Body of pancreas (tissue), 4 donors: ENCODE data around the gene SMAD4. TPM values are rescaled to one million over a fixed set of nuclear protein-coding genes. Genes with fewer than 3 reads are reported as not detected.

Experiments used
- ATAC-seq: fragments of 150-250 bp; one replicate; pipeline ENCODE4 v1.9.1; 2016
- DNase-seq, 4 donors: peaks; one replicate each; pipeline ENCODE4 v3.0.0-alpha.2; 2019
- H3K27ac ChIP-seq, 4 donors: fragments of 200-600 bp; sonication (generic); 1 replicate in 3 of 4; 2 replicates in 1 of 4; pipeline versions ENCODE4 v1.5.1 to v1.6.1; 2016 to 2019; ENCODE audit warnings: mild to moderate bottlenecking in 1 of 4, mixed read lengths in 1 of 4, moderate library complexity in 1 of 4
- H3K27me3 ChIP-seq, 2 donors: fragments of 200-600 bp; sonication (generic); one replicate each; pipeline ENCODE4 v1.6.0; 2016; ENCODE audit warnings: mild to moderate bottlenecking in 1 of 2
- H3K36me3 ChIP-seq, 2 donors: fragments of 200-600 bp; sonication (generic); replicated peaks in 1 of 2; 2 replicates each; pipeline ENCODE4 v1.5.1; 2016; ENCODE audit warnings: low read depth in 2 of 2; ENCODE audit not compliant: insufficient read depth in 1 of 2
- H3K4me1 ChIP-seq: fragments of 200-600 bp; sonication (generic); one replicate; pipeline ENCODE4 v1.6.0; 2016
- H3K4me3 ChIP-seq, 2 donors: fragments of 200-600 bp; sonication (generic); 1 replicate in 1 of 2; 2 replicates in 1 of 2; pipeline ENCODE4 v1.5.1; 2016 to 2019
- H3K9me3 ChIP-seq, 3 donors: fragments of 200-600 bp; sonication (generic); 1 replicate in 2 of 3; 2 replicates in 1 of 3; pipeline ENCODE4 v1.5.1; 2016
- POLR2A ChIP-seq, 3 donors: fragments of 450-650 bp; IDR thresholded peaks; one replicate each; pipeline ENCODE4 v1.6.1; 2016; ENCODE audit warnings: antibody characterized with exemption in 3 of 3, mild to moderate bottlenecking in 2 of 3
- WGBS, 2 donors: methylation state at CpG; one replicate each; pipeline ENCODE4 v1.1.5; 2017; 5-methylcytosine and 5-hydroxymethylcytosine counted together
- intact Hi-C: fragments of 100-400 bp; cut with DNase I; formaldehyde crosslinking; loops from one replicate; pipeline ENCODE4 v1.15.1; 2023
- total RNA-seq, 2 donors: library from RNA; depleted of rRNA; stranded (reverse); fragments of >200 nt; gene quantifications; one replicate each; pipeline ENCODE4 v1.1.0, GENCODE V29; 2016
- TF ChIP-seq, protein P1 (sequence below), 7 experiments: fragments of 450-650 bp in 4 of 7; fragments of 200-600 bp in 3 of 7; sonication (generic) in 3 of 7; IDR thresholded peaks; one replicate each; pipeline ENCODE4 v1.5.1; 2016 to 2019; ENCODE audit warnings: antibody characterized with exemption in 7 of 7

Gene SMAD4
- total RNA-seq, 2 donors from 2014 or later, result 78.6 to 173 TPM

DNA sequence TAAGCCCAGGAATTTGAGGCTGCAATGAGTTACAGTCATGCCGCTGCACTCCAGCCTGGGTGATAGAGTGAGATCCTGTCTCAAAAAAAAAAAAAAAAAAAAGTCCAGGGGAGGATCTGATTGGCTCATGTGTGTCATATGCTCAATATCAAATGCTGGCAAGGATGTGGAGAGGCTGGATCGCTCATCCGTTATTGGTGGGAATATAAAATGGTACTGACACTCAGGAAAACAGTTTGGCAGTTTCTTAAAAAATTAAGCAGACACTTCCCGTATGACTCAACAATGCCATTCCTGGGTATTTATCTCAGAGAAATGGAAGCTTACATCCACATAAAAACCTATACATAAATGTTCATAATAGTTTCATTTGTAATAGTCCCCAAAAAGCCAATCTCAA, 98.5 kb downstream of the SMAD4 start:
- intact Hi-C loops, result no loop called here
- no peak for DNase-seq
- Histone ChIP-seq H3K36me3 (no peaks in the 10 kb centered on the region), H3K4me1 (no peaks in the 10 kb centered on the region), H3K9me3 (no peaks in the 10 kb centered on the region), H3K27ac (no peak overlapping the region), H3K4me3 (no peak overlapping the region), H3K27me3 (no peaks in the 10 kb centered on the region)
- TF ChIP-seq, protein P1, sequence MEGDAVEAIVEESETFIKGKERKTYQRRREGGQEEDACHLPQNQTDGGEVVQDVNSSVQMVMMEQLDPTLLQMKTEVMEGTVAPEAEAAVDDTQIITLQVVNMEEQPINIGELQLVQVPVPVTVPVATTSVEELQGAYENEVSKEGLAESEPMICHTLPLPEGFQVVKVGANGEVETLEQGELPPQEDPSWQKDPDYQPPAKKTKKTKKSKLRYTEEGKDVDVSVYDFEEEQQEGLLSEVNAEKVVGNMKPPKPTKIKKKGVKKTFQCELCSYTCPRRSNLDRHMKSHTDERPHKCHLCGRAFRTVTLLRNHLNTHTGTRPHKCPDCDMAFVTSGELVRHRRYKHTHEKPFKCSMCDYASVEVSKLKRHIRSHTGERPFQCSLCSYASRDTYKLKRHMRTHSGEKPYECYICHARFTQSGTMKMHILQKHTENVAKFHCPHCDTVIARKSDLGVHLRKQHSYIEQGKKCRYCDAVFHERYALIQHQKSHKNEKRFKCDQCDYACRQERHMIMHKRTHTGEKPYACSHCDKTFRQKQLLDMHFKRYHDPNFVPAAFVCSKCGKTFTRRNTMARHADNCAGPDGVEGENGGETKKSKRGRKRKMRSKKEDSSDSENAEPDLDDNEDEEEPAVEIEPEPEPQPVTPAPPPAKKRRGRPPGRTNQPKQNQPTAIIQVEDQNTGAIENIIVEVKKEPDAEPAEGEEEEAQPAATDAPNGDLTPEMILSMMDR (IDR thresholded peaks at IDR 0.05), result no peak
- TF ChIP-seq POLR2A (IDR thresholded peaks at IDR 0.05), result no peak
- WGBS, 2 donors, result 87 to 88% methylated on average over 4 of the region's 4 CpGs
- no peak for ATAC-seq

DNA sequence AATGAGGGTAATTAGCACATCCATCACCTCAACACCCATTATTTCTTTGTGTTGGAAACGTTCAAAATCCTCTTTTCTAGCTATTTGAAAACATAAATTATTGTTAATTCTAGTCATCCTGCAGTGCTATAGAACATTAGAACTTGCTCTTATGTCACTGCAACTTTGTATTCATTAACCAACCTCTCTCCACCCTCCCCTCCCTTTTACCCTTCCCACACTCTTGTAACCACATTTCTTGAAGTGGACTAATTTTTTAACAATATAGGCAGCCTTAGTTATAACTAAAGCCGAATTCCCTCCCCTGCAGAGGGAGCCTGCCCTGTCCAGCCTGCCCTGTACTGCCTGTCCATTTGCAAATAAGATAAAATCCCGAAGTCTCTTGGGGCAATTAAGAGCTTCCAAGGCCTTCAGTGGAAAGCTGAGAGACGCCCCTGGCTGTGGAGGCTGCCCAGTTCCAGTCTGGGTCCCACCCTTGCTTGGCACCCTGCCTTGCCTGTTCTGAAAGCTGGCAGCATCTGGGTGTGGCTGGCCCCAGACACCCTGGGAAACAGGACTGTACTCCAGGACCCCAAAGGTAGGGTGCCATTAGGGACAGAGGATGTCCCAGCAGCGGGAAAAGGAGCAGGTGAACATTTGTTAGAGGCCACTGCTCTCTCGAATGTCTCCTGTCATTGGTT, 102.4 kb downstream of the SMAD4 start:
- no peak for ATAC-seq
- Histone ChIP-seq H3K27ac (no peak overlapping the region), H3K4me1 (no peaks in the 10 kb centered on the region), H3K4me3 (no peak overlapping the region), H3K36me3 (no peaks in the 10 kb centered on the region), H3K27me3 (no peaks in the 10 kb centered on the region), H3K9me3 (no peaks in the 10 kb centered on the region)
- 43 to 45% methylated on average over 6 of the region's 6 CpGs for WGBS, 2 donors
- intact Hi-C loops, result no loop called here
- DNase-seq, result no peak
- TF ChIP-seq, protein P1 (IDR thresholded peaks at IDR 0.05), result no peak
- no peak for TF ChIP-seq POLR2A (IDR thresholded peaks at IDR 0.05)

DNA sequence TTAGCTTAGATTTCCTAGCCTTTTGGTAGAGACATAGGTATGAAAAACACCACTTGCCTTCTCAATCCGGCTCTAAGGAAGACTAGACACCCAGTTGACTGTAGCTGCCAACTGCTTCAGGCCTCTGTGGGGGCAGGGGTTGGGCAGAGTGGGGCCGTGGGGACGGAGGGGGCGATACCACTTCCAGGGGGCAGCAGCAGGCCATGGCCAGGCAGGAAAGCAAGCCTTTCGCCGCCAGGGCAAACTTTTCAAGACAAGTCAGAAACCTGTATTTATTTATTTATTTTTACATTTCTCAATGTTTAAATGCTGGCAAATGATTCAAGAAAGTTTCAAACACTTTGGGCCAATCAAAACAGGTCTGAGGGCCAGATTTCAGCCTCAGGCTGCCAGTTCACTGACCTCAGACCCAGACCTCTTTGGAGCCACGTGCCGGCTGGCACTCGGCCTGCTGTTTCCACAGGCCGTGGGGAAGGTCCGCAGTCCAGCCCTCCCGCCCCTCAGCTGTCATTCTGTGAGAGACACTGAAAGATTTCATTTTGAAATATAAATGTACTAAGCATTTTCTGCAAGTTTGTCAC, 103.7 kb downstream of the SMAD4 start:
- no peak for TF ChIP-seq POLR2A (IDR thresholded peaks at IDR 0.05)
- TF ChIP-seq, protein P1 (IDR thresholded peaks at IDR 0.05), result no peak
- intact Hi-C loops, result no loop called here
- Histone ChIP-seq H3K4me1 (no peaks in the 10 kb centered on the region), H3K36me3 (no peaks in the 10 kb centered on the region), H3K27me3 (no peaks in the 10 kb centered on the region), H3K27ac (no peak overlapping the region), H3K9me3 (no peaks in the 10 kb centered on the region), H3K4me3 (no peak overlapping the region)
- DNase-seq (peak in 1 of 4 donors; percentile 21), ATAC-seq (no peak)
- WGBS, 2 donors, result 58 to 70% methylated on average over 12 of the region's 12 CpGs

Other genes with a start within 250 kb of the SMAD4 start
- under 1 TPM; 0.26 to 0.66 TPM for gene MRO, start 210.2 kb upstream of the SMAD4 start, total RNA-seq
- gene ME2, start 151.1 kb upstream of the SMAD4 start, total RNA-seq, result 10 to 100 TPM; 24.1 to 29.3 TPM
- gene ELAC1, start 62.2 kb upstream of the SMAD4 start, total RNA-seq, result 10 to 100 TPM in 1 of 2 donors, 1 to 10 TPM in 1; 9.6 to 10.2 TPM
- gene MEX3C, start 167.5 kb downstream of the SMAD4 start, total RNA-seq, result 10 to 100 TPM; 16.5 to 16.6 TPM